NT2/D1 (cell line): Measurements from ENCODE around the gene ACSM5.

ENCODE experiments used
- SUZ12 ChIP-seq: IDR thresholded peaks from 2 replicates; pipeline ENCODE4 v1.6.1; 2011; ENCODE audit not compliant: insufficient read length, insufficient read depth; ENCODE audit errors: extremely low read depth
- ZNF274 ChIP-seq: IDR thresholded peaks from 2 replicates; pipeline ENCODE4 v1.6.1; 2011; ENCODE audit warnings: mild to moderate bottlenecking, low read depth, low read length

GRCh38 chr16:20397468-20398074 is 11.8 kb upstream of the ACSM5 start:
- TF ChIP-seq SUZ12 (no peak), ZNF274 (no peak)
